ENCODE results near the gene TEKT3. TPM values are rescaled to one million over a fixed set of nuclear protein-coding genes. Genes with fewer than 3 reads are reported as not detected.

TEKT3 gene
- polyA plus RNA-seq, 1 of the 3 experiments (the other 2 are of a cell fraction): 0.62 TPM

DNA sequence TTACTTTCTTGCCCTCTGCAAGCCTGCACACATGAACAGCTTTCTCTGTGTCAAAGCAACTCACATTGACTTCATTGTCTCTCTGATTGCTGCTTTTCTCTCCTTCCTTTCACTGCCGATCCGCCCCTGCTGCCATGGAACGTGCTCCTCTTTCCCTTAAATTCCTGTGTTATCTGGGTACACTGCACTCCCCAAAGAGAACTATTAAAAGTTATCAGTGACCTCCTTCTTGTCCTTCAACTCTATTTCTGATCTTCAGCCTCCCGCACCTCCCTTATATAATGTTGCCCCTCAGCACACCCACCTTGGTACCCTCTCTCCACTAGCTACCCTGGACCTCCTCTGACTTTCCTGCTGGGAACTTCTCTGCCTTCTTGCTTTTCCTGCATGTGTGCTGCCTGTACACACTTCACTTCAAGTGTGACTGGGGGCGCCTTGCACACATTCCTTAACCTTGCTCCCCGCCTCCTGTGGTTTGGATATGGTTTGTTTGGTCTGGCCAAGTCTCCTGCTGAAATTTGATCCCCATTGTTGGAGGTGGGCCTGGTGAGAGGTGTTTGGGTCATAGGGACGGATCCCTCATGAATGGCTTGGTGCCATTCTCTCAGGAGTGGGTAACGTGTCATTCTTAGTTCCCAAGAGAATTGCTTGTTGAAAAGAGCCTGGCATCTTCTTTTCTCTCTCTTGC is 49.6 kb downstream of the TEKT3 start:
- Histone ChIP-seq H3K9ac (no peak overlapping the region), H3K27me3 (ENCODE audit: insufficient read depth) (no peaks in the 10 kb centered on the region; the same call in 1 of the 2 replicates), H3K4me3 (ENCODE audit: low read depth in 2 of 2, low read length in 1 of 2) (no peak overlapping the region), H3K9me3 (no peaks in the 10 kb centered on the region), H3F3A (replicated peaks; ENCODE audit: insufficient read depth) (no peaks in the 10 kb centered on the region), H2AFZ (ENCODE audit: low read depth) (no peak overlapping the region), H3K27ac (ENCODE audit: low read depth in 2 of 2, low read length in 1 of 2) (no peak overlapping the region), H3K36me3 (replicated peaks in 1 of 2; ENCODE audit: control insufficient read depth in 1 of 2, insufficient read depth in 2 of 2, low read length in 1 of 2) (no peaks in the 10 kb centered on the region), H3K79me2 (ENCODE audit: insufficient read depth) (no peaks in the 10 kb centered on the region), H3K9me2 (no peaks in the 10 kb centered on the region), H3K4me1 (ENCODE audit: control insufficient read depth in 1 of 2, insufficient read depth in 2 of 2, low read depth in 1 of 2, low read length in 1 of 2) (peaks cover 0 to 29% of the 10 kb centered on the region in 2 experiments; a peak in 2 of 4 replicates), H3K4me2 (no peak overlapping the region), H4K20me1 (ENCODE audit: insufficient read depth) (no peaks in the 10 kb centered on the region)
- CTCF ChIA-PET: interaction anchor here (1.3 to 2.3 kb wide), 2 partner anchors 58 to 211 kb away, joined by 3 to 6 read pairs; no protein-coding TSS in a partner anchor
- WGBS (ENCODE audit: low lambda C conversion rate): 79% methylated on average over 8 of the region's 8 CpGs
- DNase-seq: no peak
- TF ChIP-seq MEF2A (IDR thresholded peaks at IDR 0.05; ENCODE audit: borderline replicate concordance, low read depth) (no peak), NRF1 (IDR thresholded peaks at IDR 0.05; ENCODE audit: low read depth, low read length) (no peak), EZH2phosphoT487 (IDR thresholded peaks at IDR 0.05; ENCODE audit: borderline replicate concordance, low read depth) (no peak), FOSL2 (IDR thresholded peaks at IDR 0.05; ENCODE audit: borderline replicate concordance, low read depth) (no peak), FOXM1 (IDR thresholded peaks at IDR 0.05; ENCODE audit: low read depth) (no peak), TCF12 (IDR thresholded peaks at IDR 0.05) (no peak), CHD2 (IDR thresholded peaks at IDR 0.05; ENCODE audit: low read length, partially characterized antibody) (no peak), RCOR1 (IDR thresholded peaks at IDR 0.05; ENCODE audit: low read length) (no peak), RFX5 (IDR thresholded peaks at IDR 0.05; ENCODE audit: low read length) (no peak), GATA2 (CRISPR knock-in tag; IDR thresholded peaks at IDR 0.05) (no peak)
- TF ChIP-seq, protein P1, sequence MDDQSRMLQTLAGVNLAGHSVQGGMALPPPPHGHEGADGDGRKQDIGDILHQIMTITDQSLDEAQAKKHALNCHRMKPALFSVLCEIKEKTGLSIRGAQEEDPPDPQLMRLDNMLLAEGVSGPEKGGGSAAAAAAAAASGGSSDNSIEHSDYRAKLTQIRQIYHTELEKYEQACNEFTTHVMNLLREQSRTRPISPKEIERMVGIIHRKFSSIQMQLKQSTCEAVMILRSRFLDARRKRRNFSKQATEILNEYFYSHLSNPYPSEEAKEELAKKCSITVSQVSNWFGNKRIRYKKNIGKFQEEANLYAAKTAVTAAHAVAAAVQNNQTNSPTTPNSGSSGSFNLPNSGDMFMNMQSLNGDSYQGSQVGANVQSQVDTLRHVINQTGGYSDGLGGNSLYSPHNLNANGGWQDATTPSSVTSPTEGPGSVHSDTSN (IDR thresholded peaks at IDR 0.05): no peak
- TF ChIP-seq, protein P2, sequence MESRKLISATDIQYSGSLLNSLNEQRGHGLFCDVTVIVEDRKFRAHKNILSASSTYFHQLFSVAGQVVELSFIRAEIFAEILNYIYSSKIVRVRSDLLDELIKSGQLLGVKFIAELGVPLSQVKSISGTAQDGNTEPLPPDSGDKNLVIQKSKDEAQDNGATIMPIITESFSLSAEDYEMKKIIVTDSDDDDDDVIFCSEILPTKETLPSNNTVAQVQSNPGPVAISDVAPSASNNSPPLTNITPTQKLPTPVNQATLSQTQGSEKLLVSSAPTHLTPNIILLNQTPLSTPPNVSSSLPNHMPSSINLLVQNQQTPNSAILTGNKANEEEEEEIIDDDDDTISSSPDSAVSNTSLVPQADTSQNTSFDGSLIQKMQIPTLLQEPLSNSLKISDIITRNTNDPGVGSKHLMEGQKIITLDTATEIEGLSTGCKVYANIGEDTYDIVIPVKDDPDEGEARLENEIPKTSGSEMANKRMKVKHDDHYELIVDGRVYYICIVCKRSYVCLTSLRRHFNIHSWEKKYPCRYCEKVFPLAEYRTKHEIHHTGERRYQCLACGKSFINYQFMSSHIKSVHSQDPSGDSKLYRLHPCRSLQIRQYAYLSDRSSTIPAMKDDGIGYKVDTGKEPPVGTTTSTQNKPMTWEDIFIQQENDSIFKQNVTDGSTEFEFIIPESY (IDR thresholded peaks at IDR 0.05; ENCODE audit: borderline replicate concordance, low read depth): no peak
- TF ChIP-seq, protein P3, sequence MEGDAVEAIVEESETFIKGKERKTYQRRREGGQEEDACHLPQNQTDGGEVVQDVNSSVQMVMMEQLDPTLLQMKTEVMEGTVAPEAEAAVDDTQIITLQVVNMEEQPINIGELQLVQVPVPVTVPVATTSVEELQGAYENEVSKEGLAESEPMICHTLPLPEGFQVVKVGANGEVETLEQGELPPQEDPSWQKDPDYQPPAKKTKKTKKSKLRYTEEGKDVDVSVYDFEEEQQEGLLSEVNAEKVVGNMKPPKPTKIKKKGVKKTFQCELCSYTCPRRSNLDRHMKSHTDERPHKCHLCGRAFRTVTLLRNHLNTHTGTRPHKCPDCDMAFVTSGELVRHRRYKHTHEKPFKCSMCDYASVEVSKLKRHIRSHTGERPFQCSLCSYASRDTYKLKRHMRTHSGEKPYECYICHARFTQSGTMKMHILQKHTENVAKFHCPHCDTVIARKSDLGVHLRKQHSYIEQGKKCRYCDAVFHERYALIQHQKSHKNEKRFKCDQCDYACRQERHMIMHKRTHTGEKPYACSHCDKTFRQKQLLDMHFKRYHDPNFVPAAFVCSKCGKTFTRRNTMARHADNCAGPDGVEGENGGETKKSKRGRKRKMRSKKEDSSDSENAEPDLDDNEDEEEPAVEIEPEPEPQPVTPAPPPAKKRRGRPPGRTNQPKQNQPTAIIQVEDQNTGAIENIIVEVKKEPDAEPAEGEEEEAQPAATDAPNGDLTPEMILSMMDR (IDR thresholded peaks at IDR 0.05): no peak
- TF ChIP-seq, protein P4, sequence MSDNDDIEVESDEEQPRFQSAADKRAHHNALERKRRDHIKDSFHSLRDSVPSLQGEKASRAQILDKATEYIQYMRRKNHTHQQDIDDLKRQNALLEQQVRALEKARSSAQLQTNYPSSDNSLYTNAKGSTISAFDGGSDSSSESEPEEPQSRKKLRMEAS (IDR thresholded peaks at IDR 0.05; ENCODE audit: low read depth): no peak
- TF ChIP-seq, protein P5, sequence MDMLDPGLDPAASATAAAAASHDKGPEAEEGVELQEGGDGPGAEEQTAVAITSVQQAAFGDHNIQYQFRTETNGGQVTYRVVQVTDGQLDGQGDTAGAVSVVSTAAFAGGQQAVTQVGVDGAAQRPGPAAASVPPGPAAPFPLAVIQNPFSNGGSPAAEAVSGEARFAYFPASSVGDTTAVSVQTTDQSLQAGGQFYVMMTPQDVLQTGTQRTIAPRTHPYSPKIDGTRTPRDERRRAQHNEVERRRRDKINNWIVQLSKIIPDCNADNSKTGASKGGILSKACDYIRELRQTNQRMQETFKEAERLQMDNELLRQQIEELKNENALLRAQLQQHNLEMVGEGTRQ (IDR thresholded peaks at IDR 0.05; ENCODE audit: borderline replicate concordance, low read depth, low read length): no peak
- POLR2A ChIA-PET: interaction anchor here (0.9 kb wide), 1 partner anchor 29 kb away, joined by 3 read pairs; no protein-coding TSS in a partner anchor

All from SK-N-SH (cell line).